GM19468 (cell line): Measurements from ENCODE around the gene POU5F2.

Source experiments
- ATAC-seq: cut with Tn5 transposase; IDR thresholded peaks from one replicate; pipeline ENCODE4 v1.9.1; 2021; ENCODE audit warnings: mild to moderate bottlenecking, moderate library complexity, moderate number of reproducible peaks; ENCODE audit not compliant: unreplicated experiment; ENCODE audit errors: extremely low read depth

Gene POU5F2

GRCh38 chr5:93717162-93717561, 24.2 kb downstream of the POU5F2 start:
- ATAC-seq = no peak

GRCh38 chr5:93716453-93716852, 24.9 kb downstream of the POU5F2 start:
- no peak for ATAC-seq

- ATAC-seq = no peak
Observed at GRCh38 chr5:93715761-93716160, 25.6 kb downstream of the POU5F2 start.

GRCh38 chr5:93715327-93715726, 26.1 kb downstream of the POU5F2 start:
- no peak for ATAC-seq

- no peak for ATAC-seq
Observed at GRCh38 chr5:93708442-93708841, 33.0 kb downstream of the POU5F2 start.

GRCh38 chr5:93705896-93706295, 35.5 kb downstream of the POU5F2 start:
- ATAC-seq = no peak

GRCh38 chr5:93704996-93705395, 36.4 kb downstream of the POU5F2 start:
- no peak for ATAC-seq

- ATAC-seq = no peak
Observed at GRCh38 chr5:93691997-93692396, 49.4 kb downstream of the POU5F2 start.
